Activated T-cell treated with anti-CD3 and anti-CD28 coated beads, Interleukin-2, amount 50 U/mL, for 72 hours (primary cell): ENCODE results near the gene SPON1. TPM values are rescaled to one million over a fixed set of nuclear protein-coding genes. Genes with fewer than 3 reads are reported as not detected.

Experiments
- ATAC-seq, 2 donors: fragments of 150-1000 bp; cut with Tn5 transposase; replicated peaks in 1 of 2; 2 replicates each; pipeline ENCODE4 v1.10.0; 2021; ENCODE audit warnings: moderate library complexity in 2 of 2, mild to moderate bottlenecking in 1 of 2
- DNase-seq, 2 donors: peaks; one replicate each; pipeline ENCODE4 v3.0.0; 2021 to 2022; ENCODE audit warnings: mixed read lengths in 1 of 2
- H3K27ac Mint-ChIP-seq: one replicate; pipeline ENCODE4 v1.8.0; 2022; ENCODE audit warnings: mild to moderate bottlenecking, moderate library complexity, mixed read lengths
- H3K27me3 Mint-ChIP-seq: one replicate; pipeline ENCODE4 v1.8.0; 2022; ENCODE audit warnings: low read depth, mixed read lengths
- H3K36me3 Mint-ChIP-seq, 2 donors: one replicate each; pipeline ENCODE4 v1.8.0; 2022; ENCODE audit warnings: mixed read lengths in 2 of 2, mild to moderate bottlenecking in 1 of 2; ENCODE audit not compliant: insufficient read depth in 2 of 2
- H3K4me1 Mint-ChIP-seq: one replicate; pipeline ENCODE4 v1.8.0; 2022; ENCODE audit warnings: low read depth, mixed read lengths
- H3K4me3 Mint-ChIP-seq, 2 donors: one replicate each; pipeline ENCODE4 v1.8.0; 2022; ENCODE audit warnings: mild to moderate bottlenecking in 2 of 2, mixed read lengths in 2 of 2, moderate library complexity in 2 of 2
- H3K9me3 Mint-ChIP-seq, 2 donors: one replicate each; pipeline ENCODE4 v1.8.0; 2022; ENCODE audit warnings: mixed read lengths in 2 of 2
- total RNA-seq, 2 donors: library from RNA; stranded (reverse); gene quantifications; one replicate each; pipeline ENCODE4 v1.2.3, GENCODE V29; 2022

SPON1 gene
- total RNA-seq, 2 donors from 2014 or later: 0.12 to 0.16 TPM

GRCh38 chr11:14041040-14041439 lies 78.5 kb downstream of the SPON1 start:
- Mint-ChIP-seq H3K27me3 (no peaks in the 10 kb centered on the region), H3K4me1 (no peaks in the 10 kb centered on the region)

DNA sequence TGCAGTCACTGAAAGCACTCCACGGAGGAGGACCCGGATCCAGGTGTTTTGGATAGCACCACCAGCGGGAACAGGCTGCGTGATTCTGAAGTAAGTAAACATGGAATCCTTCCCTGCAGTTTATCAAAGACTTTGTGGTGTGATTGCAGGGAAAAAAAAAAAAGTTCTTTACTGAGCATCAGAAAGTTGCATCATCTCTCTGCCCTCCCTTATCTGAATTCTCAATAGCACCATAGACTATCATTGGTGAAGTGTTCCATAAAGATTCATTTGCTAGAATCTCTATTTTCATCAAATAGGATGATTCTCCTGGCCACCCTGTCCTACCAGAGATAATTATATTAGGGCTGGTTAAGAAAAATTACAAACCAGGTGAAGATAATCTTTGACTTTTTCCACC lies 79.0 kb downstream of the SPON1 start:
- Mint-ChIP-seq H3K4me1 (no peaks in the 10 kb centered on the region), H3K4me3 (no peak overlapping the region), H3K9me3 (no peaks in the 10 kb centered on the region), H3K27ac (no peak overlapping the region), H3K27me3 (no peaks in the 10 kb centered on the region), H3K36me3 (no peaks in the 10 kb centered on the region)
- ATAC-seq (no peak), DNase-seq (no peak)

More at GRCh38 chr11:14041040-14041439, 78.5 kb downstream of the SPON1 start:
- Mint-ChIP-seq H3K4me3 (no peak overlapping the region), H3K9me3 (no peaks in the 10 kb centered on the region), H3K36me3 (no peaks in the 10 kb centered on the region), H3K27ac (no peak overlapping the region)
- ATAC-seq (no peak), DNase-seq (no peak)

GRCh38 chr11:14042686-14043465 lies 80.4 kb downstream of the SPON1 start:
- H3K4me1 Mint-ChIP-seq: no peaks in the 10 kb centered on the region
- H3K9me3 Mint-ChIP-seq: no peaks in the 10 kb centered on the region
- DNase-seq (no peak), ATAC-seq (no peak)
- no peak overlapping the region for H3K4me3 Mint-ChIP-seq
- no peak overlapping the region for H3K27ac Mint-ChIP-seq
- H3K36me3 Mint-ChIP-seq: no peaks in the 10 kb centered on the region
- no peaks in the 10 kb centered on the region for H3K27me3 Mint-ChIP-seq

DNA sequence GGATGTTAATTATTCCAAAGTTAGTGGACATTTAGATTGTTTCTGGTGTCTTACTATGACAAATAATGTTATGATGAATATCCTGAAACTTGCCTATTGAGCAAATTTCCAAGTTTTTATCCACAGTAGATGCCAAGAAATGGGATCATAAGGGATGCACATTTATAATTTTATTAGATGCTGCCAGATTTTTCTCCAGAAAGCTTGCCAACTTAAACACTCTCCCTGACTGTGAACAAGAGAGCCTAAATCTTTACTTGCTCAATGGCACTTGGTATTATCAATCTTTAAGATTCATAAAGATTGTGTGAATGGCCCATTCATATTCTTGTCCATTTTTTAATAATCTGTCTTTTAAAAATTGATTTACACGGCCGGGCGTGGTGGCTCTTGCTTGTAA lies 82.4 kb downstream of the SPON1 start:
- Mint-ChIP-seq H3K36me3 (no peaks in the 10 kb centered on the region), H3K27me3 (peaks cover 5% of the 10 kb centered on the region), H3K9me3 (no peaks in the 10 kb centered on the region), H3K27ac (no peak overlapping the region), H3K4me1 (no peaks in the 10 kb centered on the region), H3K4me3 (no peak overlapping the region)
- ATAC-seq (no peak), DNase-seq (no peak)

DNA sequence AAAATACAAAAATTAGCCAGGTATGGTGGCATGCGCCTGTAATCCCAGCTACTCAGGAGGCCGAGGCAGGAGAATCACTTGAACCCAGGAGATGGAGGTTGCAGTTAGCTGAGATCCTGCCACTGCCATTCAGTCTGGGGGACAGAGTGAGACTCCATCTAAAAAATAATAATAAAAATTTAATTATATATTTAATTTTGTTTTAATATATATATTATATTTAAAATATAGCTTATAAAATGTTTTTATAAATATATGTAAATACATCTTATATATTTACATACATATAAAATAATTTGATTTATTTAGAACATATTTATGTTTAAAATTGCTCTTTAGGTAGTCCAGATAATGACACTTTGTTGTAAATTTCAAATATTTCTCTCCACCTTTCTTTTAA lies 82.9 kb downstream of the SPON1 start:
- H3K4me1 Mint-ChIP-seq: no peaks in the 10 kb centered on the region
- no peak overlapping the region for H3K27ac Mint-ChIP-seq
- no peaks in the 10 kb centered on the region for H3K9me3 Mint-ChIP-seq
- no peaks in the 10 kb centered on the region for H3K36me3 Mint-ChIP-seq
- H3K4me3 Mint-ChIP-seq: no peak overlapping the region
- ATAC-seq (no peak), DNase-seq (no peak)
- peaks cover 5% of the 10 kb centered on the region for H3K27me3 Mint-ChIP-seq

GRCh38 chr11:14052198-14052597 lies 89.7 kb downstream of the SPON1 start:
- Mint-ChIP-seq H3K36me3 (peaks cover 0 to 2% of the 10 kb centered on the region in 2 donors), H3K4me1 (peaks cover 25% of the 10 kb centered on the region), H3K27me3 (peaks cover 5% of the 10 kb centered on the region), H3K4me3 (no peak overlapping the region), H3K9me3 (peaks cover 0 to 1% of the 10 kb centered on the region in 2 donors), H3K27ac (no peak overlapping the region)
- no peak for ATAC-seq
- no peak for DNase-seq

- peaks cover 0 to 1% of the 10 kb centered on the region in 2 donors for H3K9me3 Mint-ChIP-seq
- DNase-seq (no peak), ATAC-seq (no peak)
- H3K27ac Mint-ChIP-seq: no peak overlapping the region
- H3K4me1 Mint-ChIP-seq: peaks cover 25% of the 10 kb centered on the region
- peaks cover 2% of the 10 kb centered on the region for H3K27me3 Mint-ChIP-seq
- H3K36me3 Mint-ChIP-seq: peaks cover 0 to 2% of the 10 kb centered on the region in 2 donors
- no peak overlapping the region for H3K4me3 Mint-ChIP-seq
Measured at GRCh38 chr11:14054116-14055107, 91.9 kb downstream of the SPON1 start.

DNA sequence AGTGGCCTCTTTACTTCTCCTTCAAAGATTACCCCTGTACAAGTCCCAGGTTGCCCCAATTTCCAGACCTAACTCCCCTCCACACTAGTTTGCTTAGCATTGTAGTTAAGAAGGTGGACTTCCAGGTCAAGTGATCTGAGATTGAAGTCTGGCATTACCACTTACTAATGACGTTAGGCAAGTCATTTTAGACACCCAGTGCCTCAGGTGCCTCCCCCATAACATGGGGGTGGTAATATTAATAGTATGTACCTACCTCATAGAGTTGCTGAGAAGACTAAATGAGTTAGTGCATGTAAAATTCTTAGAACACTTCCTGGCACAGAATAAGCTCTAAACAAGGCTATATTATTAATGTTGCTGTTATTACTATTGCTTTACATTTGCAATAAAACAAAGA lies 93.4 kb downstream of the SPON1 start:
- no peak overlapping the region for H3K27ac Mint-ChIP-seq
- ATAC-seq (no peak), DNase-seq (no peak)
- no peaks in the 10 kb centered on the region for H3K27me3 Mint-ChIP-seq
- peaks cover 25% of the 10 kb centered on the region for H3K4me1 Mint-ChIP-seq
- no peaks in the 10 kb centered on the region for H3K9me3 Mint-ChIP-seq
- no peak overlapping the region for H3K4me3 Mint-ChIP-seq
- no peaks in the 10 kb centered on the region for H3K36me3 Mint-ChIP-seq

DNA sequence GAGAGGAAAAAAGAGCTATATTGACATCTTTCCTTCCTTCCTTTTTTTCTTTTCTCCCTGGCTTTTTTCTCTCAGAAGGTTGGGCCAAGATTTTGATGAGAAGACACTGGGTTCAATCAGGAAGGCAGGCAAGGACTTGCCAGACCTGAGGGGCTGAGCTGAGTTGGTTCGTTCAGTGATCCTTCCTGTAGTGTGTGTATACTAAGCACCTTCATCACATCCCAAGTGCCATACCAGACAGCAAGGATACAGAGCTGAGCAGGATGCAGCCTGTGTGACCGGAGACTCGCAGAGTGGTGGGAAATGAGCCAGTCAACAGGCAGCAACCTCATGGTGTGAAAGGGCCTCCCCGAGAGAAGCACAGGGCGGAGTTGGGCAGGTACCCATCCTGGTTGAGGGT lies 95.5 kb downstream of the SPON1 start:
- H3K36me3 Mint-ChIP-seq: no peaks in the 10 kb centered on the region
- peaks cover 15% of the 10 kb centered on the region for H3K4me1 Mint-ChIP-seq
- no peak for ATAC-seq
- H3K27me3 Mint-ChIP-seq: no peaks in the 10 kb centered on the region
- no peaks in the 10 kb centered on the region for H3K9me3 Mint-ChIP-seq
- no peak for DNase-seq
- no peak overlapping the region for H3K27ac Mint-ChIP-seq
- H3K4me3 Mint-ChIP-seq: no peak overlapping the region

- no peaks in the 10 kb centered on the region for H3K36me3 Mint-ChIP-seq
- DNase-seq: no peak
- peaks cover 6% of the 10 kb centered on the region for H3K27me3 Mint-ChIP-seq
- no peak overlapping the region for H3K27ac Mint-ChIP-seq
- H3K4me1 Mint-ChIP-seq: peaks cover 14% of the 10 kb centered on the region
- no peaks in the 10 kb centered on the region for H3K9me3 Mint-ChIP-seq
- ATAC-seq: no peak
- H3K4me3 Mint-ChIP-seq: no peak overlapping the region
Measured at GRCh38 chr11:14059491-14059890, 97.0 kb downstream of the SPON1 start.

GRCh38 chr11:14061721-14062120 lies 99.2 kb downstream of the SPON1 start:
- no peak for ATAC-seq
- Mint-ChIP-seq H3K27me3 (peaks cover 7% of the 10 kb centered on the region), H3K4me1 (peaks cover 22% of the 10 kb centered on the region), H3K27ac (no peak overlapping the region), H3K4me3 (no peak overlapping the region), H3K36me3 (no peaks in the 10 kb centered on the region), H3K9me3 (no peaks in the 10 kb centered on the region)
- no peak for DNase-seq

- Mint-ChIP-seq H3K4me3 (peak overlapping the region; percentile 66 to 67), H3K4me1 (peaks cover 29% of the 10 kb centered on the region), H3K36me3 (no peaks in the 10 kb centered on the region), H3K9me3 (peaks cover 0 to 3% of the 10 kb centered on the region in 2 donors), H3K27ac (no peak overlapping the region), H3K27me3 (peaks cover 7% of the 10 kb centered on the region)
- DNase-seq: peak; percentile 11 to 23
- ATAC-seq: peak; percentile 60 to 73
Measured at GRCh38 chr11:14065141-14065540, 102.6 kb downstream of the SPON1 start.

DNA sequence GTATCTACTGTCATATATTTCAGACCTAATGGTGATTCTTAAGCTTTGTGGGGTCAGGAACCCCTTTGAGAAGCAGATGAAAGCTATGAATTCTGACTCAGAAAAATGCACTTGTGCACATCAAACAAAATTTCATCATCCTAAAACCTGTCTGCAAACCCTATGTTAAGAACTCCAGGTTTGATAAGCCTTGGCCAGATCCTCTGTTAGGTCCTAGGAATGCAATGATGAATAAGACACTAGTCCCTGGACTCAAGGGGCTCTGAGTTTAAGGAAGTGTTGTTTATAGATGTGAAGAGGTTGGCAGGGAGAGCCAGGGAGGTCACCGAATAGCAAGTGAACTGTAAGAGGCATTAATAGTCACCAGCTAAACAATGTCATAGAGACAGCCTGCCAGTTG lies 103.2 kb downstream of the SPON1 start:
- Mint-ChIP-seq H3K9me3 (peaks cover 0 to 3% of the 10 kb centered on the region in 2 donors), H3K27me3 (peaks cover 7% of the 10 kb centered on the region), H3K4me3 (peak overlapping the region; percentile 66 to 67), H3K27ac (no peak overlapping the region), H3K4me1 (peaks cover 29% of the 10 kb centered on the region), H3K36me3 (no peaks in the 10 kb centered on the region)
- no peak for DNase-seq
- no peak for ATAC-seq
